Measurements from ENCODE around the gene ZNF532.

The ZNF532 gene

GRCh38 chr18:58861861-58862301, 2.8 kb upstream of the ZNF532 start:
- Histone ChIP-seq H3K27me3 (ENCODE audit: insufficient read depth, low read length, poor library complexity, severe bottlenecking) (no peaks in the 10 kb centered on the region), H3K4me3 (ENCODE audit: low read length, poor library complexity, severe bottlenecking) (no peak overlapping the region), H3F3A (ENCODE audit: low read depth) (no peaks in the 10 kb centered on the region), H3K79me2 (ENCODE audit: insufficient read depth, low read length) (no peaks in the 10 kb centered on the region), H3K9me3 (ENCODE audit: insufficient read depth, low read depth, low read length) (no peaks in the 10 kb centered on the region), H4K20me1 (ENCODE audit: insufficient read depth, low read length, poor library complexity, severe bottlenecking) (no peaks in the 10 kb centered on the region), H3K4me1 (ENCODE audit: insufficient read depth, low read length, poor library complexity, severe bottlenecking) (no peaks in the 10 kb centered on the region), H3K9ac (ENCODE audit: low read depth, low read length, poor library complexity, severe bottlenecking) (no peak overlapping the region), H3K9me2 (replicated peaks; ENCODE audit: low read depth, low read length) (no peaks in the 10 kb centered on the region), H3K4me2 (ENCODE audit: low read depth, low read length, poor library complexity, severe bottlenecking) (no peak overlapping the region), H3K36me3 (ENCODE audit: insufficient read depth, low read length) (no peaks in the 10 kb centered on the region), H2AFZ (ENCODE audit: low read length) (no peak overlapping the region)
- TF ChIP-seq, protein P1, sequence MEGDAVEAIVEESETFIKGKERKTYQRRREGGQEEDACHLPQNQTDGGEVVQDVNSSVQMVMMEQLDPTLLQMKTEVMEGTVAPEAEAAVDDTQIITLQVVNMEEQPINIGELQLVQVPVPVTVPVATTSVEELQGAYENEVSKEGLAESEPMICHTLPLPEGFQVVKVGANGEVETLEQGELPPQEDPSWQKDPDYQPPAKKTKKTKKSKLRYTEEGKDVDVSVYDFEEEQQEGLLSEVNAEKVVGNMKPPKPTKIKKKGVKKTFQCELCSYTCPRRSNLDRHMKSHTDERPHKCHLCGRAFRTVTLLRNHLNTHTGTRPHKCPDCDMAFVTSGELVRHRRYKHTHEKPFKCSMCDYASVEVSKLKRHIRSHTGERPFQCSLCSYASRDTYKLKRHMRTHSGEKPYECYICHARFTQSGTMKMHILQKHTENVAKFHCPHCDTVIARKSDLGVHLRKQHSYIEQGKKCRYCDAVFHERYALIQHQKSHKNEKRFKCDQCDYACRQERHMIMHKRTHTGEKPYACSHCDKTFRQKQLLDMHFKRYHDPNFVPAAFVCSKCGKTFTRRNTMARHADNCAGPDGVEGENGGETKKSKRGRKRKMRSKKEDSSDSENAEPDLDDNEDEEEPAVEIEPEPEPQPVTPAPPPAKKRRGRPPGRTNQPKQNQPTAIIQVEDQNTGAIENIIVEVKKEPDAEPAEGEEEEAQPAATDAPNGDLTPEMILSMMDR (conservative IDR thresholded peaks at IDR 0.05; ENCODE audit: low read length): no peak
- TF ChIP-seq EZH2phosphoT487 (IDR thresholded peaks at IDR 0.05; ENCODE audit: borderline replicate concordance): no peak

DNA sequence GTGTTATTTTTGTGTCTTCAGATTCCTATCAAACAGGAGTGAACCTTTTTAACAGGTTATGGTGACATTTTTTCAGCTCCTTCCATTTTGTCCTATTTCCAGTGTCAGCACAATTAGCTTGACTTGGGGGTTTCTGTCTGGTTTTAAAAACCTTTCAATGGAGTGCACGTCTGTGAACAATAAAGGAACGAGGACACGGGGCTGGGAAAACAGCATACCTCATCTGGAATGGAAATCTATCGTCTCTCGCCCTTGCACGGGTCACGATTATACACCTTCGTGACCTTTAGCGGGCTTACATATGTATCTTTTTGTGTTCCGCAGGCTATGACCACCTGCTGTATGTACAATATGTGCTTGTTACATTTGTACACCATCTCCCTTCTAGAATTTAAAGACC, 2.3 kb upstream of the ZNF532 start:
- no peaks in the 10 kb centered on the region for H3K36me3 ChIP-seq (ENCODE audit: insufficient read depth, low read length)
- H3K27me3 ChIP-seq (ENCODE audit: insufficient read depth, low read length, poor library complexity, severe bottlenecking): no peaks in the 10 kb centered on the region
- H3K9me3 ChIP-seq (ENCODE audit: insufficient read depth, low read depth, low read length): no peaks in the 10 kb centered on the region
- H3K9me2 ChIP-seq (replicated peaks; ENCODE audit: low read depth, low read length): no peaks in the 10 kb centered on the region
- no peak overlapping the region for H3K9ac ChIP-seq (ENCODE audit: low read depth, low read length, poor library complexity, severe bottlenecking)
- no peaks in the 10 kb centered on the region for H3K79me2 ChIP-seq (ENCODE audit: insufficient read depth, low read length)
- no peak overlapping the region for H2AFZ ChIP-seq (ENCODE audit: low read length)
- no peaks in the 10 kb centered on the region for H3F3A ChIP-seq (ENCODE audit: low read depth)
- H3K4me3 ChIP-seq (ENCODE audit: low read length, poor library complexity, severe bottlenecking): no peak overlapping the region
- no peak overlapping the region for H3K4me2 ChIP-seq (ENCODE audit: low read depth, low read length, poor library complexity, severe bottlenecking)
- H3K4me1 ChIP-seq (ENCODE audit: insufficient read depth, low read length, poor library complexity, severe bottlenecking): no peaks in the 10 kb centered on the region
- TF ChIP-seq, protein P1 (conservative IDR thresholded peaks at IDR 0.05; ENCODE audit: low read length): no peak
- TF ChIP-seq EZH2phosphoT487 (IDR thresholded peaks at IDR 0.05; ENCODE audit: borderline replicate concordance): no peak
- H4K20me1 ChIP-seq (ENCODE audit: insufficient read depth, low read length, poor library complexity, severe bottlenecking): no peaks in the 10 kb centered on the region

DNA sequence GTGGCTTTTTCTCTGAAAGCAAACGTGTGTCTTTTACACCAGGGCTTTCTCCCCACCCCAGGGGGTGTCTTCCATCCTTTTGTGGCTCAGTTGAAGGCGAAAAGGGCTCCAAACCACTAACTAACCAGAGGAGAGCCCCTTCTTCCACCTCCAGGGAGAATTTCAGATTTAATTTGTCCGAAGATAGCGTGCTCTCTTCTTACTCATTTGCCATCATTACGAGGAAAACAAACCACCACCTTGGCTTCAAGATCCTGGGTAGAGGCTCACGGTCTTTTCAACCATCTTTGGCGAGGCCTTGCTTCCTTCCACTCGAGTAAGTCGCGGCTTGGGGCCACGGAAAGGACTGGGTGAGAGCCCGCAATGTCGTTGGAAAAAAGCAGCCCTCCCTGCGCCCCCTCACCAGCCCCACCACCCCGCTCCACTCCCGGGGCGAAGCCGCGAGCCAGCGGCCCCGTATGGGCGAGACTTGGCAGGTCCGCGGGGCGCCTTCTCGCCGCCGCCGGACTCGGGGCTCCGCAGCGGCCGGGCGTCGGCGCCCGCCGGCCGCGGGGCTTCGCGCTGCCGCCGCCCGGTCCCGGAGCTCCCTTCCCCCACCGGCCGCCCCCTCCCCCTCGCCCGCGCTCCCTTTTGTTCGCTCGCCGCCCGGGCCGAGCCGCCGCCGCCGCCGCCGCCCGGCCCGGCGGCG, 1.7 kb upstream of the ZNF532 start:
- H3K9ac ChIP-seq (ENCODE audit: low read depth, low read length, poor library complexity, severe bottlenecking): no peak overlapping the region
- H3K27me3 ChIP-seq (ENCODE audit: insufficient read depth, low read length, poor library complexity, severe bottlenecking): no peaks in the 10 kb centered on the region
- no peaks in the 10 kb centered on the region for H3F3A ChIP-seq (ENCODE audit: low read depth)
- H3K4me3 ChIP-seq (ENCODE audit: low read length, poor library complexity, severe bottlenecking): no peak overlapping the region
- H4K20me1 ChIP-seq (ENCODE audit: insufficient read depth, low read length, poor library complexity, severe bottlenecking): no peaks in the 10 kb centered on the region
- no peak for TF ChIP-seq EZH2phosphoT487 (IDR thresholded peaks at IDR 0.05; ENCODE audit: borderline replicate concordance)
- TF ChIP-seq, protein P1 (conservative IDR thresholded peaks at IDR 0.05; ENCODE audit: low read length): no peak
- no peaks in the 10 kb centered on the region for H3K9me2 ChIP-seq (replicated peaks; ENCODE audit: low read depth, low read length)
- H3K4me2 ChIP-seq (ENCODE audit: low read depth, low read length, poor library complexity, severe bottlenecking): no peak overlapping the region
- H3K79me2 ChIP-seq (ENCODE audit: insufficient read depth, low read length): no peaks in the 10 kb centered on the region
- H3K9me3 ChIP-seq (ENCODE audit: insufficient read depth, low read depth, low read length): no peaks in the 10 kb centered on the region
- no peak overlapping the region for H2AFZ ChIP-seq (ENCODE audit: low read length)
- H3K4me1 ChIP-seq (ENCODE audit: insufficient read depth, low read length, poor library complexity, severe bottlenecking): no peaks in the 10 kb centered on the region
- H3K36me3 ChIP-seq (ENCODE audit: insufficient read depth, low read length): no peaks in the 10 kb centered on the region
